Kidney (tissue), 14 donors: ENCODE results near the gene BCAS4. TPM values are rescaled to one million over a fixed set of nuclear protein-coding genes. Genes with fewer than 3 reads are reported as not detected.

Experiments used
- DNase-seq, 5 donors: peaks; one replicate each; pipeline ENCODE4 v3.0.0-alpha.2; 2013 to 2020
- FAIRE-seq: peaks from 2 replicates; lab custom pipeline; 2012; peaks lifted over from hg19 to GRCh38; lab: Jason Lieb, UNC
- H3K27ac ChIP-seq, 2 donors: one replicate each; pipeline ENCODE4 v1.7.0; 2013; ENCODE audit warnings: low read depth in 2 of 2, low read length in 2 of 2, inconsistent platforms in 1 of 2
- H3K27me3 ChIP-seq: one replicate; pipeline ENCODE4 v1.7.1; 2013; ENCODE audit warnings: low read length, inconsistent platforms; ENCODE audit not compliant: control insufficient read depth, insufficient read depth
- H3K36me3 ChIP-seq, 3 donors: one replicate each; pipeline versions ENCODE4 v1.7.0 to v1.7.1; 2013; ENCODE audit warnings: low read length in 3 of 3, control low read depth in 1 of 3, inconsistent platforms in 1 of 3; ENCODE audit not compliant: insufficient read depth in 3 of 3, control insufficient read depth in 2 of 3
- H3K4me1 ChIP-seq, 3 donors: one replicate each; pipeline versions ENCODE4 v1.7.0 to v1.7.1; 2013; ENCODE audit warnings: low read length in 3 of 3, inconsistent platforms in 1 of 3, low read depth in 1 of 3; ENCODE audit not compliant: control insufficient read depth in 2 of 3, insufficient read depth in 2 of 3
- H3K4me3 ChIP-seq, 3 donors: one replicate each; pipeline versions ENCODE4 v1.7.0 to v1.8.1; 2013; ENCODE audit warnings: low read length in 3 of 3, control low read depth in 1 of 3, inconsistent platforms in 1 of 3
- H3K9ac ChIP-seq, 3 donors: one replicate each; pipeline versions ENCODE4 v1.7.0 to v1.7.1; 2013; ENCODE audit warnings: low read length in 3 of 3, control low read depth in 1 of 3, inconsistent platforms in 1 of 3
- H3K9me3 ChIP-seq, 3 donors: one replicate each; pipeline versions ENCODE4 v1.7.0 to v1.7.1; 2013; ENCODE audit warnings: low read length in 3 of 3, control low read depth in 1 of 3, inconsistent platforms in 1 of 3; ENCODE audit not compliant: control insufficient read depth in 2 of 3, insufficient read depth in 1 of 3
- intact Hi-C: fragments of 100-400 bp; cut with DNase I; formaldehyde crosslinking; loops from one replicate; pipeline ENCODE4 v1.11.1; 2022
- polyA plus RNA-seq: library from polyadenylated mRNA; stranded (reverse); fragments of 350-450 nt; fragmentation: Illumina TruSeq; extraction: RNeasy Lipid Tissue Mini Kit (QIAGEN cat#74804); gene quantifications from one replicate; pipeline ENCODE4 v1.2.3, GENCODE V29; 2014; ENCODE audit warnings: low read depth, low replicate concordance; ENCODE audit not compliant: insufficient read depth
- total RNA-seq: library from RNA; stranded (reverse); fragmentation: NEBNext Ultra II Directional; extraction: Animal tissue kit (Norgen Biotek cat#: 25700); gene quantifications from one replicate; pipeline ENCODE4 v1.2.1, GENCODE V29; 2021
- TF ChIP-seq, protein P1 (sequence below): IDR thresholded peaks from 3 replicates; pipeline ENCODE4 v1.5.1; 2012; ENCODE audit warnings: mild to moderate bottlenecking, moderate library complexity, borderline replicate concordance; ENCODE audit not compliant: insufficient read depth; ENCODE audit errors: extremely low read depth
- donor health status: control.
- donor health status: control.
- donor health status: control.
- donor health status: control.
- donor health status: control.
- donor health status: DM: yes; HTN: yes; CAD: no.
- donor health status: Normal renal cell carcinoma (clear cell type).

The BCAS4 gene
- total and polyA plus RNA-seq, 2 donors from 2014 or later: 10.6 to 17.1 TPM

DNA sequence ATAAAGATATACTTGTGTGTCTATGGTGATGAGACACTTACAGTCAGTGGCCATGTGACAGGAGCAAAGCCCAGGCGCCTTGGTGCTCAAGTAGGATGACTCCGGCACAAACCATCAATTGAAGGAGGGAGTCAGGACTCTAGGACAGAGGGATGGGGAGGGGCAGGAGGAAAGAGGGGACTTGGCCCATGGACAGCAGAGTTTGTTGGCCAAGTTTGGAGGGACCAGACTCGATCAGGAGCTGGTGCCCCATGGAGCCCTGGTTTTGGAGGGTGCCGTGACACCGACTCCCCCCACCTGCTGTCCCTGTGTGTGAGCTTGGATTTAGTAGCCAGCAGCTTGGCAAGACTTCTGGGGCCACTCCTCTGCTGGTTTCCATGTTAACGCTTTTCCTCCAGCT is 70.3 kb downstream of the BCAS4 start:
- Histone ChIP-seq H3K9ac (no peak overlapping the region), H3K9me3 (no peaks in the 10 kb centered on the region), H3K36me3 (no peaks in the 10 kb centered on the region), H3K27ac (no peak overlapping the region), H3K4me1 (no peaks in the 10 kb centered on the region), H3K27me3 (no peaks in the 10 kb centered on the region), H3K4me3 (no peak overlapping the region)
- no peak for DNase-seq
- TF ChIP-seq, protein P1, sequence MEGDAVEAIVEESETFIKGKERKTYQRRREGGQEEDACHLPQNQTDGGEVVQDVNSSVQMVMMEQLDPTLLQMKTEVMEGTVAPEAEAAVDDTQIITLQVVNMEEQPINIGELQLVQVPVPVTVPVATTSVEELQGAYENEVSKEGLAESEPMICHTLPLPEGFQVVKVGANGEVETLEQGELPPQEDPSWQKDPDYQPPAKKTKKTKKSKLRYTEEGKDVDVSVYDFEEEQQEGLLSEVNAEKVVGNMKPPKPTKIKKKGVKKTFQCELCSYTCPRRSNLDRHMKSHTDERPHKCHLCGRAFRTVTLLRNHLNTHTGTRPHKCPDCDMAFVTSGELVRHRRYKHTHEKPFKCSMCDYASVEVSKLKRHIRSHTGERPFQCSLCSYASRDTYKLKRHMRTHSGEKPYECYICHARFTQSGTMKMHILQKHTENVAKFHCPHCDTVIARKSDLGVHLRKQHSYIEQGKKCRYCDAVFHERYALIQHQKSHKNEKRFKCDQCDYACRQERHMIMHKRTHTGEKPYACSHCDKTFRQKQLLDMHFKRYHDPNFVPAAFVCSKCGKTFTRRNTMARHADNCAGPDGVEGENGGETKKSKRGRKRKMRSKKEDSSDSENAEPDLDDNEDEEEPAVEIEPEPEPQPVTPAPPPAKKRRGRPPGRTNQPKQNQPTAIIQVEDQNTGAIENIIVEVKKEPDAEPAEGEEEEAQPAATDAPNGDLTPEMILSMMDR: no peak
- FAIRE-seq: no peak
- intact Hi-C loops: loop anchor here (10.0 kb wide), 1 partner anchor 60 kb away; no protein-coding TSS in a partner anchor

DNA sequence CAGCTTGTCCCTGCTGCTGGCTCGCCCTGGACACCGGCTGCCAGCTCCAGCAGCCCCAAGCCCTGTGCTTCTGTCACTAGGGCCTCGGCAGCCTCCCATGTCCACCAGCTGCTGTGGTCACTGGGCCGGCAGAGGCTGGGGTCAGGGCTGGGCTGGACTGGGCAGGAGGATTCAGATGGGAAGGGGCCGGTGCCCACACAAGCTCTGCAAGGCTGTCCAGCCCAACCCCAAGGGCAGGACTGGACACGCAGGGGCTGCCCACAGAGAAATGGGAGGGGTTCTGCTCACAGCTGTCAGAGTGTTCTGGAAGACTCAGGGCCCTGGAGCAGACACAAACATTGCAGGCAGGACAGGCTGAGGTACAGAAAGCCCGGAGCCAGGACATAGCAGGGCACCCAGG is 70.7 kb downstream of the BCAS4 start:
- DNase-seq: no peak

DNA sequence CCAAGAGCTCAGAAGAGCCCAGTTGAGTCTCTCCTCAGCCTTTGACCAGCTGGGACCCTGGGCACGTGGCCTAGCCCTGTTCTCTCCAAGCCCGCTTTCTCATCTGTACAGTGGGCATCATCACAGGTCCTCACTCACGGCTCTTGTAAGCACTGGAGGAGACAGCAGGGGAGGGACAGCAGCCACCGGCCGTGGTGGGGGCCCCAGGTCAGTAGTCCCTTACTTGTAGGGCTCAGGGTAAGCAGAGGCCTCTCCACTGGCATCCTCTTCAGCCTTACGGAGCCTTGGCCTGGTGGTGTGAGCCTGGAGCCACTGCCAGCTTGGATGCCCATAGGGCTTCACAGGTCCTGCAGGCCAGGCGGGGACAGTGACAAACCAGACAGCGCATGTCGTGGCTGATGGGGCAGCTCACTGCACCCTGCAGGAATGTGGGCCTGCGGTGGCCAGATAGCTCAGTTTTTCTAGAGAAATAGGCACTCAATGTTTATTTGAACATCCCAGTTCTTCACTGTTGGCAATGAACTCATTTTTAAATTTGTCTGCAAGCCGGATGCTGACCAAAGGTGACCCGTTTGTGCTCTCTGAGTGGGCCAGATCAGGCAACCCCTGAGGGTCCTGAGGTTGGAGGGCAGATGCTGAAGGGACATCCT is 71.3 kb downstream of the BCAS4 start:
- Histone ChIP-seq H3K4me1 (no peaks in the 10 kb centered on the region), H3K9ac (no peak overlapping the region), H3K27me3 (no peaks in the 10 kb centered on the region), H3K9me3 (no peaks in the 10 kb centered on the region), H3K36me3 (no peaks in the 10 kb centered on the region), H3K4me3 (no peak overlapping the region), H3K27ac (no peak overlapping the region)
- DNase-seq (peak in 1 of 5 donors; percentile 54), FAIRE-seq (no peak)
- intact Hi-C loops: loop anchor here (10.0 kb wide), 1 partner anchor 59 kb away; no protein-coding TSS in a partner anchor
- TF ChIP-seq, protein P1: no peak

More for the DNA sequence above, 70.7 kb downstream of the BCAS4 start:
- TF ChIP-seq, protein P1: no peak
- no peaks in the 10 kb centered on the region for H3K9me3 ChIP-seq
- no peak overlapping the region for H3K27ac ChIP-seq
- no peaks in the 10 kb centered on the region for H3K27me3 ChIP-seq
- H3K4me3 ChIP-seq: no peak overlapping the region
- H3K36me3 ChIP-seq: no peaks in the 10 kb centered on the region
- no peak overlapping the region for H3K9ac ChIP-seq
- FAIRE-seq: no peak
- H3K4me1 ChIP-seq: no peaks in the 10 kb centered on the region
- intact Hi-C loops: loop anchor here (10.0 kb wide), 1 partner anchor 59 kb away; no protein-coding TSS in a partner anchor
